Panc1 (cell line): Measurements from ENCODE around the gene METTL22. TPM values are rescaled to one million over a fixed set of nuclear protein-coding genes. Genes with fewer than 3 reads are reported as not detected.

Source experiments
- ATAC-seq: fragments of 200-7000 bp; cut with Tn5 transposase; 2 replicates; pipeline ENCODE4 v1.9.1; 2020; ENCODE audit warnings: mild to moderate bottlenecking, moderate library complexity
- BruUV-seq: library from RNA; stranded (reverse); fragments of 400-500 nt; replicated peaks from 2 replicates; lab custom pipeline; 2021; lab: Mats Ljungman, UMichigan
- CTCF ChIA-PET: fragments of 300-600 bp; sonication (Branson Sonifier 250); formaldehyde crosslinking; loops from one replicate; lab custom pipeline; 2022; ENCODE audit warnings: antibody characterized with exemption; lab: Charles Lee
- POLR2A ChIA-PET: fragments of 300-600 bp; sonication (Branson Sonifier 250); formaldehyde crosslinking; loops from one replicate; lab custom pipeline; 2022; ENCODE audit warnings: antibody characterized with exemption; lab: Charles Lee
- DNase-seq: peaks from one replicate; pipeline ENCODE4 v3.0.0-alpha.2; 2010; ENCODE audit warnings: low read depth, low spot score
- H3K27ac ChIP-seq: 2 replicates; pipeline ENCODE4 v1.5.1; 2011; ENCODE audit warnings: mild to moderate bottlenecking, low read length, inconsistent platforms
- H3K27me3 ChIP-seq: fragments of 200-500 bp; sonication (Bioruptor generic); 2 replicates; pipeline ENCODE4 v1.6.0; 2014; ENCODE audit warnings: low read length, inconsistent platforms; ENCODE audit not compliant: control insufficient read depth, insufficient read depth
- H3K36me3 ChIP-seq: fragments of 200-500 bp; sonication (Bioruptor generic); 2 replicates; pipeline ENCODE4 v1.5.1; 2014; ENCODE audit warnings: inconsistent platforms, mild to moderate bottlenecking, low read length, moderate library complexity; ENCODE audit not compliant: control insufficient read depth, insufficient read depth
- H3K4me1 ChIP-seq: 2 replicates; pipeline ENCODE4 v1.5.1; 2011; ENCODE audit warnings: inconsistent platforms, mild to moderate bottlenecking, low read length, moderate library complexity; ENCODE audit not compliant: control insufficient read depth, insufficient read depth
- H3K4me3 ChIP-seq, 2 experiments: 2 replicates each; pipeline ENCODE4 v1.5.1; 2011 to 2012; ENCODE audit warnings: low read depth in 2 of 2, low read length in 2 of 2, mild to moderate bottlenecking in 2 of 2, inconsistent platforms in 1 of 2, moderate library complexity in 1 of 2
- H3K9me3 ChIP-seq: fragments of 200-500 bp; sonication (Bioruptor generic); 2 replicates; pipeline ENCODE4 v1.5.1; 2014; ENCODE audit warnings: low read depth, mild to moderate bottlenecking, inconsistent platforms, low read length, moderate library complexity; ENCODE audit not compliant: control insufficient read depth, insufficient read depth
- POLR2AphosphoS5 ChIP-seq: IDR thresholded peaks from 2 replicates; pipeline ENCODE4 v1.6.1; 2012; ENCODE audit warnings: mild to moderate bottlenecking, low read depth, low read length, moderate library complexity
- SIN3A ChIP-seq: IDR thresholded peaks from 2 replicates; pipeline ENCODE4 v1.6.1; 2012; ENCODE audit warnings: low read depth, mild to moderate bottlenecking, low read length, moderate library complexity, borderline replicate concordance; ENCODE audit not compliant: insufficient read depth
- TCF7L2 ChIP-seq: IDR thresholded peaks from 2 replicates; pipeline ENCODE4 v1.6.1; 2011; ENCODE audit warnings: mild to moderate bottlenecking, low read depth, low read length, inconsistent platforms
- in situ Hi-C: cut with HindIII; loops from 2 replicates; pipeline ENCODE4 v1.10.0; 2016; ENCODE audit warnings: low sequenced_read_pairs, low pct_unique_long_range_greater_than_20kb
- intact Hi-C: fragments of 100-400 bp; cut with micrococcal nuclease; formaldehyde crosslinking; loops from one replicate; pipeline ENCODE4 v1.10.0; 2022; ENCODE audit not compliant: unreplicated experiment
- total RNA-seq: library from RNA; stranded (reverse); gene quantifications from one replicate; pipeline ENCODE4 v1.2.1, GENCODE V29; 2021; ENCODE audit not compliant: unreplicated experiment
- TF ChIP-seq, protein P1 (sequence below), 2 experiments: IDR thresholded peaks; 2 replicates each; pipeline ENCODE4 v1.6.1; 2011 to 2012; ENCODE audit warnings: low read depth in 2 of 2, control low read depth in 1 of 2, low read length in 1 of 2, mild to moderate bottlenecking in 1 of 2, moderate library complexity in 1 of 2; ENCODE audit not compliant: insufficient read depth in 1 of 2
- TF ChIP-seq, protein P2 (sequence below): fragments of 450-650 bp; IDR thresholded peaks from 2 replicates; pipeline ENCODE4 v1.5.1; 2017; ENCODE audit warnings: mild to moderate bottlenecking

METTL22 gene
- total RNA-seq, 1 experiment from 2014 or later = 31.8 TPM

GRCh38 chr16:8572919-8573724 is 48.4 kb upstream of the METTL22 start:
- H3K9me3 ChIP-seq = no peaks in the 10 kb centered on the region
- ATAC-seq (peak; percentile 64), DNase-seq (no peak)
- in situ Hi-C loops (no loop called here), intact Hi-C loops (loop anchor here (10.0 kb wide), 1 partner anchor 292 kb away; the partner anchor contains the start of gene CARHSP1)
- TF ChIP-seq, protein P1, sequence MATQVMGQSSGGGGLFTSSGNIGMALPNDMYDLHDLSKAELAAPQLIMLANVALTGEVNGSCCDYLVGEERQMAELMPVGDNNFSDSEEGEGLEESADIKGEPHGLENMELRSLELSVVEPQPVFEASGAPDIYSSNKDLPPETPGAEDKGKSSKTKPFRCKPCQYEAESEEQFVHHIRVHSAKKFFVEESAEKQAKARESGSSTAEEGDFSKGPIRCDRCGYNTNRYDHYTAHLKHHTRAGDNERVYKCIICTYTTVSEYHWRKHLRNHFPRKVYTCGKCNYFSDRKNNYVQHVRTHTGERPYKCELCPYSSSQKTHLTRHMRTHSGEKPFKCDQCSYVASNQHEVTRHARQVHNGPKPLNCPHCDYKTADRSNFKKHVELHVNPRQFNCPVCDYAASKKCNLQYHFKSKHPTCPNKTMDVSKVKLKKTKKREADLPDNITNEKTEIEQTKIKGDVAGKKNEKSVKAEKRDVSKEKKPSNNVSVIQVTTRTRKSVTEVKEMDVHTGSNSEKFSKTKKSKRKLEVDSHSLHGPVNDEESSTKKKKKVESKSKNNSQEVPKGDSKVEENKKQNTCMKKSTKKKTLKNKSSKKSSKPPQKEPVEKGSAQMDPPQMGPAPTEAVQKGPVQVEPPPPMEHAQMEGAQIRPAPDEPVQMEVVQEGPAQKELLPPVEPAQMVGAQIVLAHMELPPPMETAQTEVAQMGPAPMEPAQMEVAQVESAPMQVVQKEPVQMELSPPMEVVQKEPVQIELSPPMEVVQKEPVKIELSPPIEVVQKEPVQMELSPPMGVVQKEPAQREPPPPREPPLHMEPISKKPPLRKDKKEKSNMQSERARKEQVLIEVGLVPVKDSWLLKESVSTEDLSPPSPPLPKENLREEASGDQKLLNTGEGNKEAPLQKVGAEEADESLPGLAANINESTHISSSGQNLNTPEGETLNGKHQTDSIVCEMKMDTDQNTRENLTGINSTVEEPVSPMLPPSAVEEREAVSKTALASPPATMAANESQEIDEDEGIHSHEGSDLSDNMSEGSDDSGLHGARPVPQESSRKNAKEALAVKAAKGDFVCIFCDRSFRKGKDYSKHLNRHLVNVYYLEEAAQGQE (IDR thresholded peaks at IDR 0.05; ENCODE audit: insufficient read depth in 1 of 2, low read depth in 2 of 2, low read length in 1 of 2) = no peak
- no peak for TF ChIP-seq POLR2AphosphoS5
- TF ChIP-seq, protein P2, sequence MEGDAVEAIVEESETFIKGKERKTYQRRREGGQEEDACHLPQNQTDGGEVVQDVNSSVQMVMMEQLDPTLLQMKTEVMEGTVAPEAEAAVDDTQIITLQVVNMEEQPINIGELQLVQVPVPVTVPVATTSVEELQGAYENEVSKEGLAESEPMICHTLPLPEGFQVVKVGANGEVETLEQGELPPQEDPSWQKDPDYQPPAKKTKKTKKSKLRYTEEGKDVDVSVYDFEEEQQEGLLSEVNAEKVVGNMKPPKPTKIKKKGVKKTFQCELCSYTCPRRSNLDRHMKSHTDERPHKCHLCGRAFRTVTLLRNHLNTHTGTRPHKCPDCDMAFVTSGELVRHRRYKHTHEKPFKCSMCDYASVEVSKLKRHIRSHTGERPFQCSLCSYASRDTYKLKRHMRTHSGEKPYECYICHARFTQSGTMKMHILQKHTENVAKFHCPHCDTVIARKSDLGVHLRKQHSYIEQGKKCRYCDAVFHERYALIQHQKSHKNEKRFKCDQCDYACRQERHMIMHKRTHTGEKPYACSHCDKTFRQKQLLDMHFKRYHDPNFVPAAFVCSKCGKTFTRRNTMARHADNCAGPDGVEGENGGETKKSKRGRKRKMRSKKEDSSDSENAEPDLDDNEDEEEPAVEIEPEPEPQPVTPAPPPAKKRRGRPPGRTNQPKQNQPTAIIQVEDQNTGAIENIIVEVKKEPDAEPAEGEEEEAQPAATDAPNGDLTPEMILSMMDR = peak; percentile 78
- peaks cover 9% of the 10 kb centered on the region; the same call in 1 of the 2 replicates for H3K27me3 ChIP-seq
- peak overlapping the region; percentile 26 to 43 for H3K4me3 ChIP-seq
- no peaks in the 10 kb centered on the region for H3K4me1 ChIP-seq
- ChIA-PET CTCF (interaction anchor here (0.5 to 1.5 kb wide), 2 partner anchors 10 to 82 kb away, joined by 3 read pairs; no protein-coding TSS in a partner anchor), POLR2A (interaction anchor here (0.6 kb wide), 1 partner anchor 709 kb away, joined by 3 read pairs; no protein-coding TSS in a partner anchor)
- no TSS peak for BruUV-seq
- no peaks in the 10 kb centered on the region for H3K36me3 ChIP-seq
- peak overlapping the region; percentile 40; the same call in 1 of the 2 replicates for H3K27ac ChIP-seq

DNA sequence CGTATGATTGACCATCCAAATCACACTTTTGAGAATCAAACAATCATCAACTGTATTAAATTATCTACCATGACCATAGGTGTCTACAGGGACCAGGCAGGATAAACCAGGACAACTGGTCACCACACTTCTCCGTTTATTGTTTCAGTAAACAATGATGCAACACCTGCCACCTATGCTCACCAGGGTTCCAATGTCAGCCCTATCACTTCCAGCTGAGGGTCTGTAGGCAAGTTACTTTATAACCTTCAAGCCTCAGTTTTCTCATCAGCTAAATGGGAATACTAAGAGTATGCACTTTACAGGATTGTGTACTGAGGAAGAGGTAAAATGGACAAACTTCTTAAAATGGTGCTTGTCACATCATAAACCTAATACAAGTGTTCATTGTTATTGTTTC is 46.1 kb upstream of the METTL22 start:
- ATAC-seq (no peak), DNase-seq (no peak)
- TF ChIP-seq SIN3A (no peak), POLR2AphosphoS5 (no peak), TCF7L2 (no peak)
- TF ChIP-seq, protein P1 (IDR thresholded peaks at IDR 0.05; ENCODE audit: insufficient read depth in 1 of 2, low read depth in 2 of 2, low read length in 1 of 2) = no peak
- TF ChIP-seq, protein P2 = no peak
- no peak overlapping the region for H3K27ac ChIP-seq
- no peaks in the 10 kb centered on the region for H3K9me3 ChIP-seq
- peaks cover 9% of the 10 kb centered on the region; the same call in 1 of the 2 replicates for H3K27me3 ChIP-seq
- no peaks in the 10 kb centered on the region for H3K36me3 ChIP-seq
- H3K4me1 ChIP-seq = no peaks in the 10 kb centered on the region
- in situ Hi-C loops (no loop called here), intact Hi-C loops (loop anchor here (10.0 kb wide), 1 partner anchor 289 kb away; the partner anchor contains the start of gene CARHSP1)
- POLR2A ChIA-PET = no interaction called here
- H3K4me3 ChIP-seq = no peak overlapping the region
- CTCF ChIA-PET = no interaction called here
- no TSS peak for BruUV-seq
